LHCN-M2 (cell line): ENCODE data around the gene ATXN1. TPM values are rescaled to one million over a fixed set of nuclear protein-coding genes. Genes with fewer than 3 reads are reported as not detected.
A peak's percentile ranks its signal among the peaks of the same experiment; 100 is the strongest.

Source experiments
- DNase-seq: peaks from one replicate; pipeline ENCODE4 v3.0.0-alpha.2; 2012; ENCODE audit warnings: low read depth
- total RNA-seq: library from RNA; depleted of rRNA; stranded (reverse); fragments of >200 nt; gene quantifications from 2 replicates; pipeline ENCODE4 v1.2.3, GENCODE V29; 2014

Gene ATXN1
- total RNA-seq, 1 experiment from 2014 or later: 9.9 TPM

- DNase-seq: no peak
Measured at GRCh38 chr6:16320533-16321340, 440.5 kb downstream of the ATXN1 start.

DNA sequence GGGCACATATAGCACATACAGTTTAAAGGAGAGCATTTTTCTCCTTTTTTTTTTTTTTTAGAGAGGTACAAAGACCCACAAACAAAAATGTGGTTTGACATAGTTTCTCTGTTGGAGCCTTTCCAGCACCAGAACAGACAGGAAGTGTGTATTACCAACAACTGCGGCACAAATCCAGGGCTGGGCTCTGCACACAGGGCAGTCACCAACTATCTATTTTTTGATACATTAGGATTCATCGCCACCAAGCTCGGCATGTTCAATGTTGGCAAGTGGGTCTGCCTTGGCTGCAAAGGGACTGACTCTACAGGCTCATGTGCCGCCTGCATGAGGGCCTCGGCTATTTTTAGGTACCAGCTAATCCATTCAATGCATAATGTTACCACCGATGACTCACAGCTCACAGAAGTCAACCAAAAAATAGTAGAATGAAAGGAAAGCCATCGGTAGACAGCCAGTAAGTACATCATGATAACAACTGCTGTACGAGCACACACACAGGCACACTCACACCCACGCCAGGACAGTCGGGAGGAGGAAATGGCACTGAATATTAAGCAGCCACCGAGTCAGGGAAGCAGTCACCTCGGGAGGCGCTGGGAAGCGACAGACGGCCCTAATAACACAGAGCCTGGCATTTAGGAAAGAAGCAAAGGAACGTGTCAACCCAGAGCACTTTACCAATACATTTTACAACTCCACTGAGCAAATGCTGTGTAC, 441.3 kb downstream of the ATXN1 start:
- DNase-seq: peak; percentile 96

DNA sequence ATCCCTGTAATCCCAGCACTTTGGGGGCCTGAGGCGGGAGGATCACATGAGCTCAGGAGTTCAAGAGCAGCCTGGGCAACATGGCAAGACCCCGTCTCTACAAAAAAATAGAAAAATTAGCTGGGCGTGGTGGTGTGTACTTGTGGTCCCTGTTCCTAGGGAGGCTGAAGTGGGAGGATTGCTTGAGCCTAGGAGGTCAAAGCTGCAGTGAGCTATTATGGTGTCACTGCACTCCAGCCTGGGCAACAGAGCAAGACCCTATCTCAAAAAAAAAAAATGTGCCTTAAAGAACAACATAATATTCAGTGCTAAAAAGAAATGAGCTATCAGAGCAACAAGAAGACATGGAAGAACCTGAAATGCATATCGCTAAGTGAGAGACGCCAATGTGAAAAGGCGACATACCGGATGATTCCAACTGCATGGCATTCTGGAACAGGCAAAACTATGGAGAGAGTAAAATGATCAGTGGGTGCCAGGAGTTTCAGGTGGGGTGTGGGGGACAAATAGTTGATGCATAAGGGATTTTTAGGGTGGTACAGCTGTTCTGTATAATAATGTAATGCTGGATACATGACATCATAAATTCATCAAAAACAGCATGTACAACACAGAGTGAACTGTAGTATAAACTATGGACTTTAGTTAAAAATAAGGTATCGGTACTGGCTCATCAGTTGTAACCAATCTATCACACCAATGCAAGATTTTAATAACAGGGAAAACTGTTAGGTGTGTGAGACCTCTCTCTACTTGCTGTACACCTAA, 442.1 kb downstream of the ATXN1 start:
- DNase-seq: no peak

GRCh38 chr6:16318538-16318937, 442.7 kb downstream of the ATXN1 start:
- DNase-seq: peak; percentile 95

DNA sequence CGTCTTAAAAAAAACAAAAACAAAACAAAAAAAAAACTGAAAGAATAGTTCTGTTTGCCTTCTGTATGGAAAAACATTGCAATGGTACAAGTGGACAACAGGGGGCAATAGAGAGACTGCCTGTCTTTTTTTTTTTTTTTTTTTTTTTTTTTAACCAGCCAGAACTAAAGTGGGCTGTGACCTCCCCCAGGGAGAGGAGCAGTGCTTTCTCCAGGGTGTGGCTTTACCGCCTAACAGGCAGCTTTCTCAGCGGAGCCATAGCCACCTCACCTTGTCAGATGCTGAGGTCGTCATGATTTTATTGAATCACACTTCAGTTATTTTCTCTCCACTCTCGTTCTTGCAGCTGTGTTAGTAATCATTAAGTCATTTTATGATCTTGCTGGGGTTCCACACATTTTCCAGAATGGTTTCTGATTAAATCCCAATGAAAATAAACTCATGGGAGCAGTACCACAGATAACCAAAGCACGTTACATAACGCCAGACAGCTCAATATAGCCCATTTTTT, 444.5 kb downstream of the ATXN1 start:
- DNase-seq: peak; percentile 56

DNA sequence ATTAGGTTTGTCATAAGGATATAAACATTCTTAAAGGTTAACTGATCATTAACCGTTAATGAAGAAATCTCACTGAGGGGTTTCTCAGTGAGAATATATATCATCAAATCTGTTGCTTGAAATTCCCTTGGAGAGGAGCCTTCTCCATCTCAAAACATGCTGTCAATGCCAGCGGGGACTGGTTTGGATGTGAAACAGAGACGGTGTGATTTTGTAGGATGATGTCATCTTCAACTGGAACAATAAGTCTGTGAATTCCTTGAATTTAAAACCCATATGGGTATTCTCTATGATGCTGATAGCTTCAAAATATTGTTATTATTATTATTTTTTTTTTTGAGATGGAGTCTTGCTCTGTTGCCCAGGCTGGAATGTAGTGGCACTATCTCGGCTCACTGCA, 447.0 kb downstream of the ATXN1 start:
- DNase-seq: no peak

- DNase-seq: no peak
Measured at GRCh38 chr6:16313732-16314131, 447.5 kb downstream of the ATXN1 start.

- no peak for DNase-seq
Measured at GRCh38 chr6:16311763-16312162, 449.5 kb downstream of the ATXN1 start.

DNA sequence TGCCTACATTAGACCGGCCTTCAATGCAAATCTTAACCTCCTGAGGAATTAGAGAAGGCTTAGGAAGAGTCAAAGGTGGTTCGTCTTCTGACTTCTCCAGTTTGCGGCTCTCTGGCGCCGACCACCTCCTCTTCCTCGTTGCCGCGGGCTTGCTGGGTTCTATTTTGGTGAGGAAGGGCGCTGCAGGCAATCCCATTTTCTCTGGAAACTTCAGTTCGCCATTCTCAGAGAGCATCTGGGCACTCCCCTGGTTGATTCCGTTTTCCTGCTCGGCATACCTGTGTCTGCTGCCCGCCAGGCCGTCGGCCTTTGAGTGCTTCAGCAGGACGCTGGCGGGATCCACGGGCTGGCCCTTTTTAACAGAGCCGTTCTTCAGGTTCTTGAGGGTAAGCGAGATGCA, 454.9 kb downstream of the ATXN1 start:
- no peak for DNase-seq

- no peak for DNase-seq
Measured at GRCh38 chr6:16305788-16306187, 455.5 kb downstream of the ATXN1 start.

- no peak for DNase-seq
Measured at GRCh38 chr6:16305246-16305725, 456.0 kb downstream of the ATXN1 start.

- no peak for DNase-seq
Measured at GRCh38 chr6:16302721-16303552, 458.3 kb downstream of the ATXN1 start.

GRCh38 chr6:16301511-16301910, 459.7 kb downstream of the ATXN1 start:
- no peak for DNase-seq

GRCh38 chr6:16299861-16300260, 461.4 kb downstream of the ATXN1 start:
- no peak for DNase-seq

DNA sequence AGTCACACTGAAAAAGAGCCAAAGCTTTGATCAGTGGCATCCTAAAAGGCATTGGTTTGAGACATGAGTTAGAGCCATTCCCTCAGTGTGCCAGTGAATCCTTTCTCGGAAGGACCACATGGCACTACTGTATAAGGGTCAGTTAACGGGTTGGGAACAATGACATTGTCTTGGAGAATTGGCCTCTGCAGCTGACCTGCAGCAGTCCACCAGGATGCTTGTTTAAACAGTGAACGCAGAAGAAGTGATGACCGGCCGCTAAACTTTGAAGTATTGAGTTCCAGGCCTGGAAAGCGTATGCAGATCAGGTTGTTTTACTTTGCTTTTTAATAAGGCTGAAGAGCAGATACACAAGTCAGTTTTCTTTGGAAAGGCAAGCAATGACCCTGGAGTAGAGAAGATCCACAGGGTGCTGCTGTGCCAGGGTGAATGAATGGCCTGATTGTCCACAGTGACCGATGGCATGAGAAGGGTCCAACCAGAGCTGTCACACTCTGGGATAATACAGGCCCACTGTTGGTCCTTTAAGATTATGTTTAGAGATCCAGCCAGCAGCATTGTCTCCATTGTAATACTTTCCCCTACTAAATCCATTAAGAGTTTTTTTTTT, 465.1 kb downstream of the ATXN1 start:
- no peak for DNase-seq

DNA sequence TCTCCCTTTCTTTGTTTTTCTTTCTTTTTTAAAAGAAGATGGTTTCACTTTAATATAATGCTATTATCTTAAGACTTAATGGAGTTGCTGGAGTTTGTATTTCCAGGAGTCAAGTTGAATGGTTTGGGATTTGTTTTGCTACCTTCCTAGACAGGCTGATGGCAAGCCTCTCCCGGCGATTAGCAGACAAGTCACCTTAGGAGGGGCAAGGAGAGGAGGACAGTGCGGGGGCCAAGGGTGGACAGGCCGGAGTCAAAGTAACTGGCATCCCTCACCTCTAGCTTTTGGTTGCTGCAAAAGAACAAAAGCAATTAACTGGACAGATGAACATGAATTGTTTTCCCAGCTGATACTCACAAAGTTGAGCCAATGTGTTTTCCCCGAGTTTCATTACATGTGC, 465.8 kb downstream of the ATXN1 start:
- no peak for DNase-seq

GRCh38 chr6:16295060-16295459, 466.2 kb downstream of the ATXN1 start:
- no peak for DNase-seq

- no peak for DNase-seq
Measured at GRCh38 chr6:16294371-16294770, 466.9 kb downstream of the ATXN1 start.

GRCh38 chr6:16292942-16293341, 468.3 kb downstream of the ATXN1 start:
- DNase-seq: no peak

DNA sequence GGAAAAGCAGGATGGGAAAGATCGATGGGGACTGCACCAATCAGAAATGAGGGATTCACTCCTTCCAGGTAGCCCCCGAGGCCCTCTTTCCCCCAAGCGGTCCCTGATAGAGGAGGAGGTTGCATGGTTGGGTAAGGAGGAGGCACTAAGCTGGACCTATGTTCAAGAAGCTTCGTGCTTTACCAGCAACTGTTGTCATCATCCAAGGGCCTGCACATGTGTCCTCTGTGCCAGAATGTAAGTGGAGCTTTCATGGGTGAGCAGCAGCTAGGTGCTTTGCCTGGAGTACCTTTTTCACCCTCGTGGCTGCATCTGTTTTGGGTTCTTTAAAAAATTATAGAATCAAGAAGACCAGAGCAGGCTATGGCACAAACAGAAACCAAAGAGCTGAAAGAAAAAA, 468.8 kb downstream of the ATXN1 start:
- DNase-seq: no peak

DNA sequence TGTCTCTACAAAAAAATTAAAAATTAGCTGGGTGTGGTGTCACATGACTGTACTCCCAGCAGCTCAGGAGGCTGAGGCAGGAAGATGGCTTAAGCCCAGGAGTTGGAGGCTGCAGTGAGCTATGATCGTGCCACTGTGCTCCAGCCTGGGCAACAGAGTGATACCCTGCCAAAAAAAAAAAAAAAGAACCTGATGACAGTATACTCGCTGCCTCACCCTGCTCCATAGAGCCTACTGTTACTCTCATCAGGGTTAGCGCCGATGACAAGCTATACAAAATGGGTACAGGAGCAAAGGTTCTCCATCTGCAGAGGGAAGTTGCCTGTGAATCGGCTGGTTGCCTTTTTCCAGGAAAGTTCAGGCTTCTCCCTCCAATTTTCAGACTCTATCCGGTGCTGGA, 469.5 kb downstream of the ATXN1 start:
- DNase-seq: no peak
